Left cardiac atrium (tissue), 4 donors: ENCODE data around the gene AAGAB. TPM values are rescaled to one million over a fixed set of nuclear protein-coding genes. Genes with fewer than 3 reads are reported as not detected.

Source experiments
- ATAC-seq, 2 donors: fragments of 200-7000 bp; cut with Tn5 transposase; one replicate each; pipeline ENCODE4 v1.9.1; 2020; ENCODE audit warnings: mild to moderate bottlenecking in 2 of 2, moderate library complexity in 2 of 2
- DNase-seq: peaks from one replicate; pipeline ENCODE4 v3.0.0-alpha.2; 2020
- intact Hi-C, 2 donors: fragments of 100-400 bp; cut with DNase I; formaldehyde crosslinking; loops; one replicate each; pipeline versions ENCODE4 v1.14.1 to v1.15.1; 2022 to 2023
- total RNA-seq, 2 donors: library from RNA; stranded (reverse); fragmentation: NEBNext Ultra II Directional; extraction: Animal tissue kit (Norgen Biotek cat#: 25700); gene quantifications; one replicate each; pipeline ENCODE4 v1.2.1, GENCODE V29; 2021
- donor health status: DM: no; HTN: yes; CAD: no.
- donor health status: DM: no; HTN: yes; CAD: no; lungs with severe emphysema.
- donor health status: DM: yes; HTN: yes; CAD: no.
- donor health status: Dilated cardiomyopathy.

AAGAB gene
- total RNA-seq, 2 donors from 2014 or later: 18.0 to 26.9 TPM

- ATAC-seq: no peak
- DNase-seq: no peak
- intact Hi-C loops: loop anchor here in 1 of 2 donors (10.0 kb wide), 1 partner anchor 116 kb away; the partner anchor contains the start of gene SMAD3
Measured at GRCh38 chr15:67180514-67181191, 73.8 kb downstream of the AAGAB start.

DNA sequence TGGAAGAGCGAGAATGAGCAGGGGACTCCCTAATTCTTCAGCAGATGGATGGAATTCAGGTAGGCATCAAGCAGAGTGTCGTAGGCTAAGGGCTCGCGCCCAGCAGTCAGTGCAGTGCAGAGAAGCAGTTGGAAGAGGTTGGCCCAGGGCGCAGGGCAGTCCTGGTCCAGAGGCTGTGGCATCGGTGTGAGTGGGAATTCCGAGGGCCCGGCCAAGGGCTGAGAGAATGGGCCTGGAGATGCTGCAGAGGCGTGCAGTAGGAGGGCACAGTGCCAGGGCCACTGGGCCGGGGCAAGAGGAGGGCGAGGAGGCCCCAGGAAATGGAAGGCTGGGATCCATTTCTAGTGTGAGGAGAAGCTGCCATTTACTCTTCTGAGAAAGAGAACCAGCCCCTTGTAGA is 74.4 kb downstream of the AAGAB start:
- ATAC-seq (no peak), DNase-seq (no peak)
- intact Hi-C loops: loop anchor here in 1 of 2 donors (10.0 kb wide), 1 partner anchor 115 kb away; the partner anchor contains the start of gene SMAD3

DNA sequence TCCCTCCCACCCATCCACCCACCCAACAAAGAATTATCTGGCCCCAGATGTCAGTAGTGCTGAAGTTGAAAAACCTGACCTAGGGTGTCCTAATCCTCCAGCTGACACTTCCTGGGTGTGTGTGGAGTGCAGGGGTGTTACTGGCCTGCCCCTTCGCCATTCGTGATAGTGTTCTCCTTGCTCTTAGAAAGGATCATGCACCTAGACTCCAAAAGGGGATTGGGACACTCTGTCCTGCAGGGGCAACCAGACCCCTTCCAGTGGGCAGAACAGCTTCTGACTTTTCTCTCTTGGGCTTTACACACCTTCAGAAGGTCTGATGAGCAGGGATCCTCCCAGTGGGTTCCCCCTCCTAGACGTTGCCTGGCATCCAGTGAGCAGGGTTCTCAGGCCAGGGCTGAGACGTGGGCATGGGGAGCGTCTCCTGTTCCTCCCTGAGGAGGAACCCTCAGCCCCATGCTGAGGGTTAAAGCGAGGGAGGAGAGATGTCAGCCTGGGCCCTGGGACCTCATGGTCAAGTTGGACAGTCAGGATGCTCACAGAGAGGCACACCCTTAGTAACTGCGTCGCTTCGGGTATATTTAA is 75.0 kb downstream of the AAGAB start:
- ATAC-seq: no peak
- no peak for DNase-seq
- intact Hi-C loops: no loop called here

GRCh38 chr15:67178569-67179210 is 75.8 kb downstream of the AAGAB start:
- peak; percentile 41 to 69 for ATAC-seq
- intact Hi-C loops: no loop called here
- DNase-seq: no peak

GRCh38 chr15:67177752-67178151 is 76.7 kb downstream of the AAGAB start:
- no peak for DNase-seq
- no peak for ATAC-seq
- intact Hi-C loops: no loop called here

GRCh38 chr15:67176195-67176971 is 78.1 kb downstream of the AAGAB start:
- ATAC-seq: peak; percentile 63 to 64
- intact Hi-C loops: no loop called here
- DNase-seq: peak; percentile 75

DNA sequence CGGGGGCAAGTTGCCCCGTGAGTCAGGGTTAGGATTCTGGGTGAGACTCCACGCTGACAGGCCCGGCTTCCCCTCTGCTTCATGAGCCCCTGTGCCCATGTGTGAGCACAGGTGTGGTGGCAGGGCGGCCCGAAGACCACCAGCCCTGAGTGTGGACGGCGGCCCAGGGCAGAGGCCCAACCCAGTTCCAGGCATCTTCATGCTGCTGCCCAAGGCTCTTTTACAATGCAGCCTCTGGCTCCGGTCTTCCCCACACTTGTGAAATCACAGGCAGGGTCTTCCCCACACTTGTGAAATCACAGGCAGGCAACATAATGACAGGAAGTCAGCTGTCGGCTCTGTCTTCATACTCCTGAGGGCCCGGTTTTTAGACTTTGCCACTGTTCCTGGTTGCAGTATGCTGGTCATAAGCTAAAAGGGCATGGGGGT is 78.8 kb downstream of the AAGAB start:
- intact Hi-C loops: no loop called here
- peak; percentile 23 to 25 for ATAC-seq
- no peak for DNase-seq

- intact Hi-C loops: no loop called here
- ATAC-seq (peak in 1 of 2 donors; percentile 6), DNase-seq (no peak)
Measured at GRCh38 chr15:67174864-67175573, 79.4 kb downstream of the AAGAB start.

GRCh38 chr15:67174446-67174845 is 80.0 kb downstream of the AAGAB start:
- no peak for ATAC-seq
- no peak for DNase-seq
- intact Hi-C loops: no loop called here

DNA sequence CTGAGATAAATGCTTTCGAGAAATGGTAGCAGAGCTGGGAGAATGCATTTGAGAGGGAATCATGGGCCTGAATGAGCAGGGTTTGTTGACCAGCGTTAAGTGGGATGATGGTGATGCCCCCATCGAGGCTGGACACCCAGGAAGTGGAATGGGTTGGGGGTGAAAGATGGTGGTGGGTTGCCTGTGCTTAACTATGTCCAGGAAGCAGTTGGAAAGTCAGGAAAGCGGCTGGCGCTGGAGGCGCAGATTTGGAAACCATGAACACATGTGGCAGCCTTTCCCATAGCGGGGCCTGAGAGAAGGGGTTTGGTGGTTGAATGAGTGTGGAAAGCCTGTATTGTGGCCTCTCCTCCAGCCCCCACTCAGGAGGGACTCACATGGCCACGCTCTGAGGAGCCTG is 80.7 kb downstream of the AAGAB start:
- DNase-seq (no peak), ATAC-seq (no peak)
- intact Hi-C loops: no loop called here

DNA sequence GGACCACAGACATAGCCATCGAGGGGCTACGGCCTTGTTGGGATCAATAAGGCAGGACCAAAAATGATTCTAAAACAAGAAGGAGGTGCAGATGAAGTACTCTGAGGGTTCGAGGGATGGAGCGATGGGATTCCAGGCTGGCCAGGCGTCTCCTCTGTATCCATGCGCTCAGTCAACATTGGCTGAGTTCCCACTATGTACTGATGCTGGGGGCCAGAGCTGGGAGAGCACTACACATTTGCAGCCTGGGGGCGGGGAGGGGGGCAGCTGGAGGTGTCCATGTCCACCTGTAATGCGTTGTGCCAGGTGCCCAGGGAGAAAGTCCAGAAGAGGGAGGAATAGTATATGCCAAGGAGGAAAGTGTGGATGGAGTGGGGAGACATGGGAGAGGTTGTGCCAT is 81.5 kb downstream of the AAGAB start:
- intact Hi-C loops: no loop called here
- ATAC-seq (no peak), DNase-seq (no peak)

- intact Hi-C loops: no loop called here
- DNase-seq: no peak
- no peak for ATAC-seq
Measured at GRCh38 chr15:67172172-67172571, 82.3 kb downstream of the AAGAB start.

- ATAC-seq: no peak
Measured at GRCh38 chr15:67171471-67171870, 83.0 kb downstream of the AAGAB start.

DNA sequence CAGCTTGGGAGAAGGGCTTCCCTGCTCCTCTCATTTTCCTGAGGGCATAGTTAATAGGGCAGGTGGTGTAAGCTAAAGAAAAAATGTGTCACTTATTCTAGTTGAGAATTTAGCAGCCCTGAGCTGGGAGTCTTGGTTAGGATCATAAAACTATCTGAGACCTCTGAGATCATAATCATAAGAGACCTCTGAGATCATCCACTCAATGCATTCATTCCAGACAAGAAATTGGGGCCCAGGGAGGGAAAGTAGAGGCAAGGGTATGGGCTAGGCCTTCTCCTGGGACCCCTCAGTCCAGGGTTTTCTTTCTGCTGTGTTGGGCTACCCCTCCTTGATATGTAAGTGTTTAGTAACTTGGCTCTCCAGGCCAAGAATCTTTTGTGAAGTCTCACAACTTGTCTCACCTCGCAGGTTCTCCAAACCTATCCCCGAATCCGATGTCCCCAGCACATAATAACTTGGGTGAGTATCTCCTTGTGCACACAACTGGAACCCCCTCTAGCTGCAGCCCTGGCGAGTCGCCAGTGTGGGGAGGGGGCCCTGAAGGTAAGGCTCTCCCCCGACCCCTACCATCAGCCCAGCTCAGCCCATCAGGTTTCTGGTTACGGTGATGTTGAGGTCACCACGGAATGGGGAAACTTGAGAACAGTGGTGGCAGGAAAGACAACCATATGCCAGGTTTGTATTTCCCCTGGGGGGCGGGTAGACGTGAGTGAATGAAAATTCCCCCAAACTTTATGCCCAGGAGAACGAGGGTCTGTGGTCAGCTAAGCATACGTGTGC is 84.1 kb downstream of the AAGAB start:
- no peak for DNase-seq
- intact Hi-C loops: no loop called here
- no peak for ATAC-seq

More at GRCh38 chr15:67171471-67171870, 83.0 kb downstream of the AAGAB start:
- DNase-seq: no peak
- intact Hi-C loops: no loop called here

DNA sequence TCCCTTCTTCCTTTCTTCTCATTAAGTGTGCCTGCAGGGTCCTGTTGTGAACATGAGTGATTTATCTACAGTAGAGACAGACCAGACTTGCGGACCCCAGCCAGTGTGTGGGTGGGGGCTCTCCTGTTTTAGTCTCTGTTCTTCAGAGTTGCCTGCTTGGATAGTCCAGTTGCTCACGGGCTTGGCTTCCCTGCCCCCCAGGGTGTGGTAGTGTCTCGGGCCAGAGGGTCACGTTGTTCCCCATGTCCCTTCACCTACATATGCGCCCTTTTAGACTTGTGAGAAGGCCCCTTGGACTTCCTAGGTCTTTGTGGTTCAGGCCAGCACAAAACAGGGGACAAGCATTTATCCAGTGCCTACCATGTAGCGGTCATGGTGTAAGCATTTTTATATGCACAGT is 85.8 kb downstream of the AAGAB start:
- intact Hi-C loops: loop anchor here in 1 of 2 donors (10.0 kb wide), 2 partner anchors 64 to 224 kb away; no protein-coding TSS in a partner anchor
- no peak for DNase-seq
- no peak for ATAC-seq

- no peak for DNase-seq
- intact Hi-C loops: loop anchor here in 1 of 2 donors (10.0 kb wide), 2 partner anchors 62 to 222 kb away; no protein-coding TSS in a partner anchor
- ATAC-seq: no peak
Measured at GRCh38 chr15:67167091-67167490, 87.4 kb downstream of the AAGAB start.

- intact Hi-C loops: loop anchor here in 1 of 2 donors (10.0 kb wide), 2 partner anchors 62 to 222 kb away; no protein-coding TSS in a partner anchor
- ATAC-seq: no peak
- no peak for DNase-seq
Measured at GRCh38 chr15:67166280-67167009, 88.0 kb downstream of the AAGAB start.
